Peyer's patch (tissue), 4 donors: ENCODE measurements around the gene CACNA2D4. TPM values are rescaled to one million over a fixed set of nuclear protein-coding genes. Genes with fewer than 3 reads are reported as not detected.

Source experiments
- DNase-seq, 3 donors: peaks; one replicate each; pipeline ENCODE4 v3.0.0-alpha.2; 2017 to 2019
- H3K27ac ChIP-seq, 4 donors: fragments of 200-600 bp; sonication (generic); one replicate each; pipeline ENCODE4 v1.5.1; 2016 to 2019
- H3K27me3 ChIP-seq, 2 donors: fragments of 200-600 bp; sonication (generic); one replicate each; pipeline ENCODE4 v1.5.1; 2019
- H3K36me3 ChIP-seq, 3 donors: fragments of 200-600 bp; sonication (generic); one replicate each; pipeline ENCODE4 v1.5.1; 2016 to 2019
- H3K4me1 ChIP-seq, 4 donors: fragments of 200-600 bp; sonication (generic); one replicate each; pipeline ENCODE4 v1.5.1; 2016 to 2019
- H3K4me3 ChIP-seq, 4 donors: fragments of 200-600 bp; sonication (generic); 1 replicate in 3 of 4; 2 replicates in 1 of 4; pipeline ENCODE4 v1.5.1; 2016 to 2019; ENCODE audit warnings: mild to moderate bottlenecking in 1 of 4
- H3K9me3 ChIP-seq, 4 donors: fragments of 200-600 bp; sonication (generic); one replicate each; pipeline ENCODE4 v1.5.1; 2016 to 2019; ENCODE audit warnings: mild to moderate bottlenecking in 1 of 4
- POLR2A ChIP-seq, 2 donors: fragments of 450-650 bp; IDR thresholded peaks; one replicate each; pipeline ENCODE4 v1.5.1; 2017; ENCODE audit warnings: antibody characterized with exemption in 2 of 2, mild to moderate bottlenecking in 2 of 2, moderate library complexity in 2 of 2
- total RNA-seq, 4 donors: library from RNA; depleted of rRNA; stranded (reverse); fragments of >200 nt; gene quantifications; one replicate each; pipeline ENCODE4 v1.1.0, GENCODE V29; 2016
- TF ChIP-seq, protein P1 (sequence below), 6 experiments: fragments of 450-650 bp in 4 of 6; fragments of 200-600 bp in 2 of 6; sonication (generic) in 1 of 6; IDR thresholded peaks; one replicate each; pipeline ENCODE4 v1.5.1; 2017 to 2019; ENCODE audit warnings: antibody characterized with exemption in 6 of 6, mild to moderate bottlenecking in 3 of 6, moderate library complexity in 1 of 6

CACNA2D4 gene
- total RNA-seq, 4 donors from 2014 or later: 9.5 to 19.3 (median 12.3) TPM

DNA sequence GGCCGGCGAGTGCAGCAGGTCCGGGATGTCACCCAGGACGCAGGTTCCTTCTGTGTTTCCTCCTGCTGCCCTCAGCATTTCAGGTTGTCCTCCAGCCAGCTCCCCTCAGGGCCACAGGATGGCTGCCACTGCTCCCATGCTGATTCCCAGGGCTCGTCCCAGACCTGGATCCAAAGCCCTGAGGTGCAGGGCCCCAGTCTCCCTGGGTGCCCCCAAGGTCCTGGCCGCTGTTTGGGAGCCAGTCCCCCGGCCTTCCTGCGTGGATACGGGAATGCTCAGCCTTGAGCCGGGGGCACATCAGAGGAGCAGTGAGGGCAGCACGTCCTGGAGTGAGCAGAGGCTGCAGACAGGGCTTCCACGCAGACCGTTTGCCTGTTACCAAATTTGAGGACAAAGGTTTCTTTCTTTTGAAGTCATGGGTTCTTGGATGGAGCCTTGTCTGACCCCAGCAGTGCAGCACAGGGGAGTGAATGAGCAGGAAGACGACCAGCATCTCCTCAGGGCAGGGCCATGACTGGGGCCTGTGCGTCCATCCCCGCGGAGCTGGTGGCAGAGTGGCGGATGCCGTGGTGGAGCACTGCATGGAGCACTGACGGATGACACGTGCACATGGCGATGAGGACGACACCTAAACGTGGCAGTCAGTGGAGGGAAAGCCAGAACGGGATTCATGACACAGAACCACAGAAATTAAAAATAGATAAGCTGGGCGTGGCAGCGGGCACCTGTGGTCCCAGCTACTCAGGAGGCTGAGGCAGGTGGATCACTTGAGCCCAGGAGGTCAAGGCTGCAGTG lies 12.5 kb upstream of the CACNA2D4 start:
- Histone ChIP-seq H3K4me1 (peaks cover 0 to 11% (median 3%) of the 10 kb centered on the region in 4 donors), H3K4me3 (no peak overlapping the region), H3K9me3 (no peaks in the 10 kb centered on the region), H3K27ac (no peak overlapping the region), H3K27me3 (no peaks in the 10 kb centered on the region), H3K36me3 (no peaks in the 10 kb centered on the region)
- no peak for DNase-seq
- TF ChIP-seq, protein P1, sequence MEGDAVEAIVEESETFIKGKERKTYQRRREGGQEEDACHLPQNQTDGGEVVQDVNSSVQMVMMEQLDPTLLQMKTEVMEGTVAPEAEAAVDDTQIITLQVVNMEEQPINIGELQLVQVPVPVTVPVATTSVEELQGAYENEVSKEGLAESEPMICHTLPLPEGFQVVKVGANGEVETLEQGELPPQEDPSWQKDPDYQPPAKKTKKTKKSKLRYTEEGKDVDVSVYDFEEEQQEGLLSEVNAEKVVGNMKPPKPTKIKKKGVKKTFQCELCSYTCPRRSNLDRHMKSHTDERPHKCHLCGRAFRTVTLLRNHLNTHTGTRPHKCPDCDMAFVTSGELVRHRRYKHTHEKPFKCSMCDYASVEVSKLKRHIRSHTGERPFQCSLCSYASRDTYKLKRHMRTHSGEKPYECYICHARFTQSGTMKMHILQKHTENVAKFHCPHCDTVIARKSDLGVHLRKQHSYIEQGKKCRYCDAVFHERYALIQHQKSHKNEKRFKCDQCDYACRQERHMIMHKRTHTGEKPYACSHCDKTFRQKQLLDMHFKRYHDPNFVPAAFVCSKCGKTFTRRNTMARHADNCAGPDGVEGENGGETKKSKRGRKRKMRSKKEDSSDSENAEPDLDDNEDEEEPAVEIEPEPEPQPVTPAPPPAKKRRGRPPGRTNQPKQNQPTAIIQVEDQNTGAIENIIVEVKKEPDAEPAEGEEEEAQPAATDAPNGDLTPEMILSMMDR (IDR thresholded peaks at IDR 0.05): no peak
- TF ChIP-seq POLR2A (IDR thresholded peaks at IDR 0.05): no peak

DNA sequence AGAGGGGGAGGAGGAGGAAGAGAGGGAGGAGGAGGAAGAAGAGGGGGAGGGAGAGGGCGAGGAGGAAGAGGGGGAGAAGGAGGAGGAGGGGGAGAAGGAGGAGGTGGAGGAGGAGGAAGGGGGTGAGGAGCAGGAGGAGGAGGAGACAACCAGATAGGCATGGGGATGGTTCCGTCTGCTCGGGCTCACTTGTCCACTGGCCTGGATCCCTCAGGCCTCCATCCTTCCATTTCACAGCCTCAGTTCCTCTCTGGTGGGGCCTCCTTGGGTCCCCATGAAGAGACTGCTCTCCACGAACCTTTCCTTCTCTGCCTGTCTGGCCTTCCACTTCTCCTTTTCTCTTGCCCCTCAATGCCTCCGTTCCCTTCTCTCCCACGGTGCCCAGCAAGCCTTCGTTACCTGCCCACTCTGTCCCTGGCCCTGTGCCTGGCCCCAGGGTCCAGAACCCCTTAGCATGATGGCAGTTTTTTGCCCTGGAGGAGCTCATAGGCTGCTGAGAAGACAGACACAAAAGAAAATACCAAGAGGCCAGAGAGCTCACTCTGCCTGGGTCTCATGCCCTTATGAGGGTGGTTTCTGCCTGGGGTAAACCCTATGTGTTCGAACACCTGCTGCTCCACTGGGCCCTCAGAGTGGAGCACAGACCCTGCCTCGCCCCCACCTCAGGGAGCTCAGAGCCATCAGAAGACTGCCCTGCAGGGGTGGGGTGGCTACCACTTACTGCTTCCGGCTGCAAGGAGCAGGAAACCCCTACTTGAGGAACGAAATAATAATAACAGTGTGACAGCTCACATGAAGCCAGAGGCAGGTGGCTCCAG lies 11.7 kb upstream of the CACNA2D4 start:
- Histone ChIP-seq H3K27me3 (no peaks in the 10 kb centered on the region), H3K27ac (no peak overlapping the region), H3K9me3 (no peaks in the 10 kb centered on the region), H3K4me1 (peaks cover 0 to 9% (median 4%) of the 10 kb centered on the region in 4 donors), H3K4me3 (no peak overlapping the region), H3K36me3 (no peaks in the 10 kb centered on the region)
- no peak for TF ChIP-seq POLR2A (IDR thresholded peaks at IDR 0.05)
- TF ChIP-seq, protein P1 (IDR thresholded peaks at IDR 0.05): no peak
- DNase-seq: peak in 1 of 3 donors; percentile 19

DNA sequence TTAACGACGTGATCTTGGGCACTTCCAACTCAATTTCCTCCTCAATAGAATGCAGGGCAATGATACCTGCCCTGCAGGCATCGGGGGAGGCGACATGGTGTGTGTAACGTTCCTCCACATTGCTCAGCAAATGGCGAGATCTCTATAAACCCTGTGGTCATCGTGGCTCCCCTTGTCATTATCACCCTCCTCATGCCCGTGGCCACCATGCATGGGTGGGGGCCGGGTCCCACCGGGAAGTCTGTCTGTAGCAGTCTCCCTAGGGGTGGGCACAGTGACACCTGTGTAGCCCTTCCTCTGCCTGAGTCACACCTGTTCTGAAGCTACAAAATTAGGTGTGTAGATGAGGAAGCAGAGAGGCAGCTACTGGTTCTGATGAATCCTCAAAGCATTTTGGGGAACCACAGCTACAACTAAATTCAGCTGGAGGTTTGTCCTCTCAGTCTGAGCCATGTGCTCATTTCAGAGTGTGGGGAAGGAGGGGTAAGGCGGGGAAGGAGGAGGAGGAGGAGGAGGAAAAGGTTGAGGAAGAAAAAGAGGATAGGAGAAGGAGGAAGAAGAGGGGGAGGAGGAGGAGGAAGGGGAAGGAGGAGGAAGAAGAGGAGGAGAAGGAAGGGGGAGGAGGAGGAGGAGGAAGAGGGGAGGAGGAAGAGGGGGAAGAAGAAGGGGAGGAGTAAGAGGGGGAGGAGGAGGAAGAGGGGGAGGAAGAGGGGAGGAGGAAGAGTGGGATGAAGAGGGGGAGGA lies 11.0 kb upstream of the CACNA2D4 start:
- Histone ChIP-seq H3K4me3 (no peak overlapping the region), H3K36me3 (no peaks in the 10 kb centered on the region), H3K27me3 (no peaks in the 10 kb centered on the region), H3K4me1 (peaks cover 0 to 13% (median 4%) of the 10 kb centered on the region in 4 donors), H3K27ac (no peak overlapping the region), H3K9me3 (no peaks in the 10 kb centered on the region)
- DNase-seq: no peak
- TF ChIP-seq, protein P1 (IDR thresholded peaks at IDR 0.05): no peak
- TF ChIP-seq POLR2A (IDR thresholded peaks at IDR 0.05): no peak

DNA sequence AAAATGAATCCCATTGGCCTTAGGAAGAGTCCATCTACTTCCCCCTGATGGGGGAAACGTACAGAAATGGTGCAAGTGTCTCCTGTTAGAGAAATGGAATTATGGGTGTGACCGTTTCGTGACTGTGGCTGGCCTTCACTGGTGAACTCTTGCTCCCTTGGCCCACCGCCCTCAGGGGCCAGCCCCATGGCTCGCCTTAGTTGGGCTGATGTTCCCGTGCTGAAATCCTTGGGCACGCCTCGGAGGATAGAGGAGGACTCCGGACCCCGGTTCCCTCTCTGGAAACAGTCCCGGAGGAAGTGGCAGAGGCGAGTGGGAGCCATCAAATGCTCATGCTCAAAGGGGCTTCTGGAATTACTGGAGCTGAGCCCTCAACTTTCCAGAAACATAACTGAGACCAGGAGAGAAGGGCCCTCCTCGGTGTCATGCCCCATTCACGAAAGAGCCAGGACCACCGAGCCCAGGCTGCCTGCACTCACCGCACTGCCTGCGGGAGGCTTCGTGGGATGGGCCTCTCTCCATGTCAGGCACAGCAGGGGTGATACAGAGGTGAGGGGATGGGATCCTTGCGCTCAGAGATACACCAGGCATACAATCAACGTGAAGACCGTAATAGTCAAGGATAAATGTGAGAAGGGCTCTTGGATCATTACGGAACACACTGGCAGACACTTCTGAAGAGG lies 10.1 kb upstream of the CACNA2D4 start:
- no peak overlapping the region for H3K27ac ChIP-seq
- no peaks in the 10 kb centered on the region for H3K36me3 ChIP-seq
- H3K4me3 ChIP-seq: no peak overlapping the region
- no peaks in the 10 kb centered on the region for H3K27me3 ChIP-seq
- peak in 2 of 3 donors; percentile 29 to 40 for DNase-seq
- no peak for TF ChIP-seq POLR2A (IDR thresholded peaks at IDR 0.05)
- TF ChIP-seq, protein P1 (IDR thresholded peaks at IDR 0.05): no peak
- H3K4me1 ChIP-seq: peaks cover 0 to 13% (median 4%) of the 10 kb centered on the region in 4 donors
- H3K9me3 ChIP-seq: no peaks in the 10 kb centered on the region
